ENCODE data around the gene GNMT. TPM values are rescaled to one million over a fixed set of nuclear protein-coding genes. Genes with fewer than 3 reads are reported as not detected.

Gene GNMT
- total RNA-seq, 5 donors from 2014 or later (not counting 1 experiment from before 2014, with no cell fraction given) = 0.93 to 3.4 (median 1.3) TPM

Other genes with a start within 250 kb of the GNMT start
- gene PRPH2, start 238.2 kb upstream of the GNMT start, total RNA-seq = under 1 TPM in 2 of 5 donors, not detected in 3; 0.12 to 0.13 TPM
- 10 to 100 TPM; 56.5 to 74.8 (median 59.4) TPM for gene TBCC, start 214.7 kb upstream of the GNMT start, total RNA-seq
- gene BICRAL, start 178.7 kb upstream of the GNMT start, total RNA-seq = 10 to 100 TPM; 33.1 to 39.5 (median 33.6) TPM
- gene RPL7L1, start 81.1 kb upstream of the GNMT start, total RNA-seq = 10 to 100 TPM; 62.5 to 89.2 (median 81.3) TPM
- under 1 TPM in 1 of 5 donors, not detected in 4; 0.53 TPM for gene PTCRA, start 44.7 kb upstream of the GNMT start, total RNA-seq
- gene CNPY3, start 31.3 kb upstream of the GNMT start, total RNA-seq = 10 to 100 TPM; 51.2 to 86.2 (median 79.4) TPM
- gene PEX6, start 18.4 kb downstream of the GNMT start, total RNA-seq = 10 to 100 TPM; 20.5 to 30.5 (median 27.4) TPM
- 10 to 100 TPM; 27.8 to 35.1 (median 33.3) TPM for gene PPP2R5D, start 23.8 kb downstream of the GNMT start, total RNA-seq
- gene MEA1, start 53.2 kb downstream of the GNMT start, total RNA-seq = 10 to 100 TPM; 20.5 to 38.7 (median 34.0) TPM
- gene KLHDC3, start 53.5 kb downstream of the GNMT start, total RNA-seq = 10 to 100 TPM; 40.5 to 75.3 (median 66.9) TPM
- 10 to 100 TPM; 27.3 to 51.2 (median 47.3) TPM for gene RRP36, start 60.9 kb downstream of the GNMT start, total RNA-seq
- 10 to 100 TPM in 3 of 5 donors, 1 to 10 TPM in 2; 6.9 to 15.9 (median 11.6) TPM for gene CUL7, start 93.1 kb downstream of the GNMT start, total RNA-seq
- gene MRPL2, start 98.7 kb downstream of the GNMT start, total RNA-seq = 10 to 100 TPM; 34.8 to 66.3 (median 52.0) TPM
- 10 to 100 TPM; 37.8 to 48.5 (median 45.5) TPM for gene KLC4, start 98.9 kb downstream of the GNMT start, total RNA-seq
- 10 to 100 TPM in 2 of 5 donors, 1 to 10 TPM in 2, under 1 TPM in 1; 0.56 to 11.3 (median 1.6) TPM for gene PTK7, start 115.6 kb downstream of the GNMT start, total RNA-seq
- 10 to 100 TPM; 19.6 to 34.1 (median 33.7) TPM for gene SRF, start 210.5 kb downstream of the GNMT start, total RNA-seq
- 100 to 1,000 TPM in 1 of 5 donors, 10 to 100 TPM in 4; 92.5 to 107 (median 96.5) TPM for gene CUL9, start 221.4 kb downstream of the GNMT start, total RNA-seq

Measured in T-cell (primary cell).